Spleen (tissue), 11 donors: ENCODE data around the gene KLK6. TPM values are rescaled to one million over a fixed set of nuclear protein-coding genes. Genes with fewer than 3 reads are reported as not detected.

Experiments used
- DNase-seq: peaks from one replicate; pipeline ENCODE4 v3.0.0-alpha.2; 2020
- H3K27ac ChIP-seq, 8 donors: fragments of 200-600 bp; sonication (generic) in 7 of 8; 1 replicate in 4 of 8; 2 replicates in 4 of 8; pipeline versions ENCODE4 v1.5.0 to v1.8.0; 2016 to 2021; ENCODE audit warnings: inconsistent platforms in 4 of 8, mild to moderate bottlenecking in 4 of 8, moderate library complexity in 1 of 8
- H3K27me3 ChIP-seq, 7 donors: fragments of 200-600 bp; sonication (generic) in 6 of 7; replicated peaks in 1 of 7; 1 replicate in 4 of 7; 2 replicates in 3 of 7; pipeline versions ENCODE4 v1.5.0 to v1.8.0; 2016 to 2021; ENCODE audit warnings: inconsistent platforms in 3 of 7, mild to moderate bottlenecking in 1 of 7
- H3K36me3 ChIP-seq, 6 donors: fragments of 200-600 bp; sonication (generic) in 5 of 6; 1 replicate in 4 of 6; 2 replicates in 2 of 6; pipeline versions ENCODE4 v1.5.0 to v1.8.0; 2016 to 2021; ENCODE audit warnings: inconsistent platforms in 2 of 6
- H3K4me1 ChIP-seq, 6 donors: fragments of 200-600 bp; sonication (generic) in 5 of 6; 1 replicate in 3 of 6; 2 replicates in 3 of 6; pipeline versions ENCODE4 v1.5.0 to v1.8.0; 2016 to 2021; ENCODE audit warnings: inconsistent platforms in 3 of 6
- H3K4me3 ChIP-seq, 8 donors: fragments of 200-600 bp; sonication (generic) in 7 of 8; 1 replicate in 4 of 8; 2 replicates in 4 of 8; pipeline versions ENCODE4 v1.5.0 to v1.8.0; 2016 to 2021; ENCODE audit warnings: inconsistent platforms in 4 of 8, mild to moderate bottlenecking in 4 of 8, moderate library complexity in 2 of 8
- H3K9me3 ChIP-seq, 8 donors: fragments of 200-600 bp; sonication (generic) in 7 of 8; 1 replicate in 4 of 8; 2 replicates in 4 of 8; pipeline versions ENCODE4 v1.5.0 to v1.8.0; 2016 to 2021; ENCODE audit warnings: inconsistent platforms in 4 of 8
- POLR2A ChIP-seq, 3 donors: fragments of 450-650 bp; IDR thresholded peaks; one replicate each; pipeline ENCODE4 v1.5.1; 2017; ENCODE audit warnings: antibody characterized with exemption in 3 of 3, mild to moderate bottlenecking in 1 of 3
- POLR2AphosphoS5 ChIP-seq, 3 donors: sonication (generic); formaldehyde crosslinking; IDR thresholded peaks; one replicate each; pipeline ENCODE4 v1.5.1; 2017; ENCODE audit warnings: antibody characterized with exemption in 3 of 3
- WGBS, 5 donors: extraction: QIAGEN DNeasy Blood & Tissue Kit in 3 of 5; methylation state at CpG; one replicate each; pipeline versions ENCODE4 v1.1.5 to v1.1.7; 2013 to 2018; 5-methylcytosine and 5-hydroxymethylcytosine counted together
- intact Hi-C: fragments of 100-400 bp; cut with DNase I; formaldehyde crosslinking; loops from one replicate; pipeline ENCODE4 v1.15.0; 2023; ENCODE audit warnings: low total_unique reads
- polyA plus RNA-seq, 3 donors: library from polyadenylated mRNA; stranded (reverse); fragments of 200-250 nt; gene quantifications; one replicate each; pipeline ENCODE4 v1.2.1, GENCODE V29; 2013
- total RNA-seq, 7 donors: library from RNA; depleted of rRNA in 3 of 7; stranded (reverse); fragments of >200 nt in 3 of 7; fragmentation: NEBNext Ultra II Directional in 4 of 7; extraction: Animal tissue kit (Norgen Biotek cat#: 25700) in 4 of 7; gene quantifications; one replicate each; pipeline versions ENCODE4 v1.1.0 to v1.2.1, GENCODE V29; 2016 to 2021
- TF ChIP-seq, protein P1 (sequence below), 11 experiments: fragments of 200-600 bp in 7 of 11; fragments of 450-650 bp in 4 of 11; sonication (generic) in 4 of 11; IDR thresholded peaks in 8 of 11; conservative IDR thresholded peaks in 3 of 11; 1 replicate in 7 of 11; 2 replicates in 4 of 11; pipeline versions ENCODE4 v1.4.0 to v1.8.0; 2016 to 2021; ENCODE audit warnings: antibody characterized with exemption in 11 of 11, inconsistent platforms in 4 of 11, mild to moderate bottlenecking in 1 of 11
- donor health status: healthy with polysubstance abuse.
- donor health status: DM: no; HTN: no; CAD: no; lungs with moderate emphysema.
- donor health status: DM: no; HTN: no; CAD: no.
- donor health status: Bipolar disorder and iron deficiency.
- donor health status: healthy.
- donor health status: DM: no; HTN: no; CAD: no.
- donor health status: DM: yes; HTN: yes; CAD: no.

Gene KLK6
- total and polyA plus RNA-seq, 10 donors: 0.43 to 9.5 (median 2.8) TPM; not detected in 1

DNA sequence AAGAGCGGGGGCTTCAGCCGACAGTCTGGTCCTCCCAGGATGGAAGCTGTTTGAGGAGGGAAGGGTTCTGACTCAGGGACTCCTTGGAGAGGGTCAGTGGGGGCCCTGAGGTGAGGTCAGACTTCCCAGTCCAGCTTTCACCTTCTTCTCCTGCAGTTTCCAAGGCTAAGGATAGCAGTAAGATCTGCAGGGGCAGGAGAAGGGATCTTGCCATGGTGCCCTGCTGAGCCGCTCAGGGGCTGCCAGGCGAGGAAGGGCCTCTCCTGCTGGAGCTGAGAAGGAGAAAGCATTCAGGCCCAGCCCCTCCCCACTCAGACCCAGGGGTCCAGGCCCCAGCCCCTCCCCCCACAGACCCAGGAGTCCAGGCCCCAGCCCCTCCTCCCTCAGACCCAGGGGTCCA, 12.8 kb upstream of the KLK6 start:
- DNase-seq: no peak
- WGBS, 5 donors: 80 to 85% (median 82%) methylated on average over 4 of the region's 4 CpGs
- no peaks in the 10 kb centered on the region for H3K4me1 ChIP-seq
- no peaks in the 10 kb centered on the region for H3K36me3 ChIP-seq
- TF ChIP-seq POLR2AphosphoS5 (IDR thresholded peaks at IDR 0.05): no peak
- TF ChIP-seq POLR2A (IDR thresholded peaks at IDR 0.05): no peak
- no peak overlapping the region for H3K4me3 ChIP-seq
- H3K9me3 ChIP-seq: no peaks in the 10 kb centered on the region
- peaks cover 0 to 70% (median 0%) of the 10 kb centered on the region in 7 donors for H3K27me3 ChIP-seq
- intact Hi-C loops: no loop called here
- H3K27ac ChIP-seq: no peak overlapping the region

DNA sequence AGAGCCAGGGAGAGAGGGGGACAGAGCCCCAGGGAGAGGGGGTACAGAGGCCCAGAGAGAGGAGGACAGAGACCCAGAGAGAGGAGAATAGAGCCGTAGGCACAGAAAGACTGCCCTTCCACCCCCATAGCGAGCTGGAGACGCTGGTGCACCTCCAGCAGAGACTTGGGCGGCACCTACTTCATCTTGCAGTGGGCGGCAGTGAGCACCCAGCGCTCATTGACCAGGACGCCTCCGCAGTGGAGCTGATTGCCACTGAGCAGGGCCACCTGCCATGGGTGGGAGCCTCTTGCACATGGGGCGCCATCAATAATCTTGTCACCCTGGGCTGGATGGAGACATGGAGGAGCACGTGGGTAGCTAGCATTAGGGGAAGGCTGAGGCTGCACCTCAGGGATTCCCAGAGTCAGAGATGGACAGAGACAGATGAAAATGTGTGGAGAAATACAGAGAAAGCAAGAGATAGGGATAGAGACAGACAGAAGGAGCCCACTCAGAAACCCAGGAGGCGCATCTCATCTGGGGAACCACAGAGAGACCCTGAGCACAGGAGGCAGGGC, 12.3 kb upstream of the KLK6 start:
- Histone ChIP-seq H3K9me3 (no peaks in the 10 kb centered on the region), H3K4me3 (no peak overlapping the region), H3K27ac (no peak overlapping the region), H3K4me1 (no peaks in the 10 kb centered on the region), H3K36me3 (no peaks in the 10 kb centered on the region), H3K27me3 (peaks cover 0 to 65% (median 0%) of the 10 kb centered on the region in 7 donors)
- intact Hi-C loops: no loop called here
- no peak for DNase-seq
- 56 to 71% (median 64%) methylated on average over 11 of the region's 11 CpGs for WGBS, 5 donors
- TF ChIP-seq POLR2A (IDR thresholded peaks at IDR 0.05) (no peak), POLR2AphosphoS5 (IDR thresholded peaks at IDR 0.05) (no peak)
- TF ChIP-seq, protein P1, sequence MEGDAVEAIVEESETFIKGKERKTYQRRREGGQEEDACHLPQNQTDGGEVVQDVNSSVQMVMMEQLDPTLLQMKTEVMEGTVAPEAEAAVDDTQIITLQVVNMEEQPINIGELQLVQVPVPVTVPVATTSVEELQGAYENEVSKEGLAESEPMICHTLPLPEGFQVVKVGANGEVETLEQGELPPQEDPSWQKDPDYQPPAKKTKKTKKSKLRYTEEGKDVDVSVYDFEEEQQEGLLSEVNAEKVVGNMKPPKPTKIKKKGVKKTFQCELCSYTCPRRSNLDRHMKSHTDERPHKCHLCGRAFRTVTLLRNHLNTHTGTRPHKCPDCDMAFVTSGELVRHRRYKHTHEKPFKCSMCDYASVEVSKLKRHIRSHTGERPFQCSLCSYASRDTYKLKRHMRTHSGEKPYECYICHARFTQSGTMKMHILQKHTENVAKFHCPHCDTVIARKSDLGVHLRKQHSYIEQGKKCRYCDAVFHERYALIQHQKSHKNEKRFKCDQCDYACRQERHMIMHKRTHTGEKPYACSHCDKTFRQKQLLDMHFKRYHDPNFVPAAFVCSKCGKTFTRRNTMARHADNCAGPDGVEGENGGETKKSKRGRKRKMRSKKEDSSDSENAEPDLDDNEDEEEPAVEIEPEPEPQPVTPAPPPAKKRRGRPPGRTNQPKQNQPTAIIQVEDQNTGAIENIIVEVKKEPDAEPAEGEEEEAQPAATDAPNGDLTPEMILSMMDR (IDR thresholded peaks at IDR 0.05 in 8 of 11, conservative IDR thresholded peaks at IDR 0.05 in 3 of 11): no peak

DNA sequence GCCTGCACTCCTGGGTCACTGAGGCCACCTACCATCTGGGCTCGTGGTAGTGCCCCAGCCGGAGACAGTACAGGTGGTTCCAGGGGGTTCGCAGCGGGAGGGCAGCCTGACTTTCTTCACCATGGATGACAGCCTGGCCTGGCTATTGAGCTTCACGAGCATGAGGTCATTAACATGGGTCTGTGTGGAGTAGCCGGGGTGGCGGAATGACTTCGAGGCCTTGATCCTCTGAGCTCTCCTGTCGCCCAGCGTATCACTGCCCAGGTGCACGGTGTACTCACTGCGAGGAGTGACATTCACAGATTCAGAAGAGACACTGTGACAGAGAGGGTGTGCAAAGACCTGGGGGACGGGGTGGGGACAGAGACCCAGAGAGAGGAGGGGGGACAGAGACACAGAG, 10.8 kb upstream of the KLK6 start:
- Histone ChIP-seq H3K27me3 (peaks cover 0 to 62% (median 0%) of the 10 kb centered on the region in 7 donors), H3K9me3 (no peaks in the 10 kb centered on the region), H3K4me3 (no peak overlapping the region), H3K27ac (no peak overlapping the region), H3K4me1 (no peaks in the 10 kb centered on the region), H3K36me3 (no peaks in the 10 kb centered on the region)
- 69 to 76% (median 71%) methylated on average over 8 to 13 of the region's 13 CpGs for WGBS, 5 donors
- intact Hi-C loops: no loop called here
- TF ChIP-seq, protein P1 (IDR thresholded peaks at IDR 0.05 in 8 of 11, conservative IDR thresholded peaks at IDR 0.05 in 3 of 11): no peak
- TF ChIP-seq POLR2AphosphoS5 (IDR thresholded peaks at IDR 0.05) (no peak), POLR2A (IDR thresholded peaks at IDR 0.05) (no peak)
- no peak for DNase-seq

DNA sequence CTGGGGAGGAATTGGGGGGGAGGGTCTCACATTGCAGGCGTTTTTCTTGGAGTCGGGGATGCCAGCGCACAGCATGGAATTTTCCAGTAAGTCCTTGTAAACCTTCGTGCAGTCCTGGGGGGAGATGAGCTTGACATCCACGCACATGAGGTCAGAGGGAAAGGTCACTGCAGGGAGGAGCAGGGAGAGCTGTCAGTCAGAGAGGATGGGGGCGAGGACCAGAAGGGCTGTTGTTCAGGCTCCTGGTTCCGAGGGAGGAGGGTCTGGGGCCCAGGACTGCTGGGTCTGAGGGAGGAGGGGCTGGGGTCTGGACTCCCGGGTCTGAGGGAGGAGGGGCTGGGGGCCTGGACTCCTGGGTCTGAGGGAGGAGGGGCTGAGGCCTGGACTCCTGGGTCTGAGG, 10.4 kb upstream of the KLK6 start:
- Histone ChIP-seq H3K36me3 (no peaks in the 10 kb centered on the region), H3K4me1 (no peaks in the 10 kb centered on the region), H3K9me3 (no peaks in the 10 kb centered on the region), H3K27me3 (peaks cover 0 to 58% (median 0%) of the 10 kb centered on the region in 7 donors), H3K4me3 (no peak overlapping the region), H3K27ac (no peak overlapping the region)
- 44 to 61% (median 51%) methylated on average over 8 of the region's 8 CpGs for WGBS, 5 donors
- TF ChIP-seq, protein P1 (IDR thresholded peaks at IDR 0.05 in 8 of 11, conservative IDR thresholded peaks at IDR 0.05 in 3 of 11): no peak
- no peak for TF ChIP-seq POLR2A (IDR thresholded peaks at IDR 0.05)
- no peak for TF ChIP-seq POLR2AphosphoS5 (IDR thresholded peaks at IDR 0.05)
- intact Hi-C loops: no loop called here
- no peak for DNase-seq
